SK-N-MC (cell line): ENCODE results near the gene ZNF423.

Experiments
- DNase-seq: peaks from one replicate; pipeline ENCODE4 v3.0.0-alpha.2; 2011; ENCODE audit warnings: low read depth, low spot score
- H3K27ac ChIP-seq: fragments of 200-600 bp; sonication (generic); 2 replicates; pipeline ENCODE4 v1.5.1; 2016; ENCODE audit warnings: mixed run types
- H3K36me3 ChIP-seq: fragments of 200-600 bp; sonication (generic); 2 replicates; pipeline ENCODE4 v1.6.1; 2017; ENCODE audit warnings: antibody characterized with exemption, low read length, mixed read lengths; ENCODE audit not compliant: insufficient read depth
- H3K4me3 ChIP-seq: fragments of 200-600 bp; sonication (generic); 2 replicates; pipeline ENCODE4 v1.5.1; 2016
- H3K9ac ChIP-seq: fragments of 200-600 bp; sonication (generic); 2 replicates; pipeline ENCODE4 v1.8.0; 2017; ENCODE audit warnings: mixed run types, mixed read lengths; ENCODE audit not compliant: insufficient read length
- H3K9me3 ChIP-seq: fragments of 200-600 bp; sonication (generic); 2 replicates; pipeline ENCODE4 v1.6.1; 2017; ENCODE audit warnings: low read depth, mild to moderate bottlenecking, antibody characterized with exemption, low read length, moderate library complexity, mixed read lengths
- EZH2 ChIP-seq: fragments of 200-600 bp; sonication (generic); IDR thresholded peaks from one replicate; pipeline ENCODE4 v1.6.1; 2017; ENCODE audit warnings: antibody characterized with exemption
- FOXP2 ChIP-seq: optimal IDR thresholded peaks from 2 replicates; pipeline ENCODE3; 2011; ENCODE audit warnings: mild to moderate bottlenecking, moderate library complexity; ENCODE audit not compliant: insufficient read depth; ENCODE audit errors: extremely low read length, control extremely low read depth
- POLR2AphosphoS5 ChIP-seq: IDR thresholded peaks from 2 replicates; pipeline ENCODE4 v1.6.1; 2012; ENCODE audit warnings: mild to moderate bottlenecking, low read depth, low read length, borderline replicate concordance

The ZNF423 gene

GRCh38 chr16:49778202-49778930 lies 77.5 kb downstream of the ZNF423 start:
- Histone ChIP-seq H3K9ac (no peak overlapping the region), H3K4me3 (no peak overlapping the region), H3K36me3 (no peaks in the 10 kb centered on the region), H3K27ac (no peak overlapping the region), H3K9me3 (no peaks in the 10 kb centered on the region)
- DNase-seq, result no peak
- TF ChIP-seq POLR2AphosphoS5, result no peak
- TF ChIP-seq EZH2, result no peak

- H3K4me3 ChIP-seq, result no peak overlapping the region
- no peak overlapping the region for H3K9ac ChIP-seq
- no peak for DNase-seq
- TF ChIP-seq EZH2 (no peak), POLR2AphosphoS5 (no peak), FOXP2 (no peak)
- H3K27ac ChIP-seq, result no peak overlapping the region
- no peaks in the 10 kb centered on the region for H3K9me3 ChIP-seq
- H3K36me3 ChIP-seq, result no peaks in the 10 kb centered on the region
Observed at GRCh38 chr16:49776734-49777133, 79.2 kb downstream of the ZNF423 start.

GRCh38 chr16:49776085-49776595 lies 79.8 kb downstream of the ZNF423 start:
- H3K9me3 ChIP-seq, result no peaks in the 10 kb centered on the region
- DNase-seq, result no peak
- no peak overlapping the region for H3K4me3 ChIP-seq
- no peak overlapping the region for H3K27ac ChIP-seq
- H3K9ac ChIP-seq, result no peak overlapping the region
- H3K36me3 ChIP-seq, result no peaks in the 10 kb centered on the region
- TF ChIP-seq FOXP2, result no peak
- TF ChIP-seq EZH2, result no peak
- TF ChIP-seq POLR2AphosphoS5, result no peak

GRCh38 chr16:49775581-49775980 lies 80.3 kb downstream of the ZNF423 start:
- Histone ChIP-seq H3K9me3 (no peaks in the 10 kb centered on the region), H3K27ac (no peak overlapping the region), H3K4me3 (no peak overlapping the region), H3K9ac (no peak overlapping the region), H3K36me3 (no peaks in the 10 kb centered on the region)
- DNase-seq, result no peak
- TF ChIP-seq POLR2AphosphoS5 (no peak), EZH2 (no peak), FOXP2 (no peak)

GRCh38 chr16:49775018-49775417 lies 80.9 kb downstream of the ZNF423 start:
- no peak for TF ChIP-seq FOXP2
- Histone ChIP-seq H3K9me3 (no peaks in the 10 kb centered on the region), H3K9ac (no peak overlapping the region), H3K36me3 (no peaks in the 10 kb centered on the region), H3K4me3 (no peak overlapping the region), H3K27ac (no peak overlapping the region)
- DNase-seq, result no peak

- no peak overlapping the region for H3K27ac ChIP-seq
- H3K36me3 ChIP-seq, result no peaks in the 10 kb centered on the region
- H3K9ac ChIP-seq, result no peak overlapping the region
- no peak for DNase-seq
- no peaks in the 10 kb centered on the region for H3K9me3 ChIP-seq
- TF ChIP-seq EZH2, result no peak
- no peak for TF ChIP-seq FOXP2
- TF ChIP-seq POLR2AphosphoS5, result no peak
- no peak overlapping the region for H3K4me3 ChIP-seq
Observed at GRCh38 chr16:49773534-49774475, 82.1 kb downstream of the ZNF423 start.

GRCh38 chr16:49767998-49768397 lies 87.9 kb downstream of the ZNF423 start:
- H3K36me3 ChIP-seq, result no peaks in the 10 kb centered on the region
- H3K27ac ChIP-seq, result no peak overlapping the region
- H3K9me3 ChIP-seq, result no peaks in the 10 kb centered on the region
- H3K4me3 ChIP-seq, result no peak overlapping the region
- TF ChIP-seq FOXP2 (no peak), EZH2 (no peak), POLR2AphosphoS5 (no peak)
- H3K9ac ChIP-seq, result no peak overlapping the region
- no peak for DNase-seq

- no peak for DNase-seq
- Histone ChIP-seq H3K4me3 (no peak overlapping the region), H3K27ac (no peak overlapping the region), H3K9ac (no peak overlapping the region), H3K9me3 (no peaks in the 10 kb centered on the region), H3K36me3 (no peaks in the 10 kb centered on the region)
- no peak for TF ChIP-seq POLR2AphosphoS5
- no peak for TF ChIP-seq EZH2
- no peak for TF ChIP-seq FOXP2
Observed at GRCh38 chr16:49767414-49767813, 88.5 kb downstream of the ZNF423 start.
